HL-60/S4 treated with phorbol 12-myristate 13-acetate at 8.2 ng/mL for 4 days and 3 days (cell line): ENCODE results near the gene THRB.

ENCODE experiments used
- in situ Hi-C: fragments of 300-500 bp; cut with MboI; formaldehyde crosslinking; loops from 2 replicates; pipeline ENCODE4 v1.15.0; 2022; ENCODE audit warnings: low sequenced_read_pairs

The THRB gene

DNA sequence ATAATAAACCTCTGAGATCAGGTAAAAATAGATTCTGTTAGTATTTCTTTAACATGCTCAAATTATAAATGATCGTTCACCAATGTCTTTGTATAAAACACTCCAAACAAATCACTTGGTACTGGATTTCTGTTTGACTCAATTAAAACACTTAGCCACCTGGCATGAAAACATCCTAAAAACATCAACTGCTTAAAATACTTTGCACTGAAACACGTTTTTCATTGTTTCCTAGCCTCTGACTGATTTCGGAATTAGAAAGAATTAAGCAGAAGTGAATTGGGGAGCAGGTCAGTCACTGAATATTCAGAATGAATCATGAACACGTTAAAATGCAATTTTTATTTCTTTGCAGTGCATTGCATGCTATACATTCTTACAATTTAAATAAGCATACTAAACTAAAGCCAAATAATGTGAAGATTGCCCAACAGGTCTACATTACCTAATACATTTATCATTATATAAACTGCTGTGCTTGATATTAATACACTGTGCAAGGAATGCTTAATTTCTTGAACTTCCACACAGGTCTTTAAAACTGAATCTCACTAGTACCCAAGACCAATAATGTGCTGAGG lies 1.6 kb downstream of the THRB start:
- in situ Hi-C loops: no loop called here

DNA sequence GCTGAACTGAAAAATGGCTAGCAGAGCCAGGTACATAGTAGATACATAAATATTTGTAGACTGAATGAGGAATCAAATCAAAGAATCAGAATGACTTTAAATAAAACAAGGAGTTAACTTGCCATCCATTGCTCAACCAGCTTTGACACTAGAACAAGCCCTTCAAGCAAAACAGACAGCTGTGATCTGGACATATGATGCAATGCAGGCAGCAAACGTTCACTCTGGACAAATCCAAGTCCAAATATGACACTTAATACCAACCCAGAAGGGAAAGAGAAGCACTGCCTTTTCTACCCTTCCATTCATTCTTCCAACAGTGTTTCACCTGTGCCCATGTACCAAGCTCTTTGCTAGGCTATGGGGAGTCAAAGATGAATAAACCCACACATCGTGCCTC lies 4.5 kb downstream of the THRB start:
- in situ Hi-C loops: no loop called here

DNA sequence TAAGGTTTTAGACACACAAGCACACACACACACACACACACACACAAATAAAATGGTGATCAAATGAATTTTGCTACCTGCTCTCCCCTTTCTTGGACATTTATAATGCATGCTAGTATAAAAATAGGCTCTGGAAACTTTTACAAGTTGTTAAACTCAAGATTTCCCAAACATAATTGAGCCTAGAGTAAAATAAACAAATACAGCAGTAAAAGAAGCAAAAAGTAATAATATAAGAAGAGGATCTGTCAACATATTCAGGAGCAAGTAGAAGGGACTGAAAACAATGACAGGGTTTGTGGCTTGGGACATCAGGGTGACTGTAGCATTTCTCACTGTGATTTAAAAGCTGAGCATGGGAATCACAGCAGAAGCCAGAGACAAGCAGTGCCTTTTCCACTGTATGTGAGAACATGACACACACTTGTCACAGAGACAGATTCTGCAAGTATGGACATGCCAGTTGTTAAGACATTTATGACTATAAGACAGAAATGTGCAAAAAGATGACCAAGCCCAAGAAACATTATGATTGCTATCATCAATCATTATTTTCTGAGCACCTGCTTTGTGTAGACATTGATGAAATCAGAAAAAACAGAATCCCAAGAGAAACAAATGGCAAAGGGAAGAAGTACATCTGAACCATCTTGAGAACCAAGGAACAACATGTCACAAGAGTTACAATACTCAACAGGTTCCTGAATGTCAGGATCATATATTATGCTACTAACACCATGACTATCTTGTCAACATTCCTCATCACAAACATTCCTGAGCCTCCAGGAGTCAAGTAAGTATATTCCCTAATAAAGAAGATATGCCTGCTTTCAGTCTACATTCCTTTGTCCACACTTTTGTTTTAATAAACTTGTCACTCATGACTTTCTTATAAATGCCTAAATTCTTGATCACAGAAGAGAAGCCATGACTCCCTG lies 7.1 kb downstream of the THRB start:
- in situ Hi-C loops: no loop called here

DNA sequence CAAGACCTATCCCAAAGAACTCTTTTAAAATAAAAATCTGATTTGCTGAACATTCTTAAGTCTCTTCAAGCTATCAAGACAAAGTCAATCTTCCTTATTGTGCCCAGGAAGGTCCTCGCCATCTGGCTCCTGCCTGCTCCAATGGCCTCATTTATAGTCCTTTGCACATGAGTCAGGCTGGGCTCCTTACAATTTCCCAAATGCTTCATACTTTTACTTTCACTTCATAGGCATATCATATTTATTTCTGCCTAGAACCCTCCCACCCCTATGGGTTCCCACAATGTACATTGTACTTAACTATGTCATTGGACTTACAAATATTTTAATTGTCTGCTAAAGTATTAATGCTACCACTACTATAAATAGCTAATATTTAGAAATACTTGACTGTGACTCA lies 9.1 kb downstream of the THRB start:
- in situ Hi-C loops: no loop called here

DNA sequence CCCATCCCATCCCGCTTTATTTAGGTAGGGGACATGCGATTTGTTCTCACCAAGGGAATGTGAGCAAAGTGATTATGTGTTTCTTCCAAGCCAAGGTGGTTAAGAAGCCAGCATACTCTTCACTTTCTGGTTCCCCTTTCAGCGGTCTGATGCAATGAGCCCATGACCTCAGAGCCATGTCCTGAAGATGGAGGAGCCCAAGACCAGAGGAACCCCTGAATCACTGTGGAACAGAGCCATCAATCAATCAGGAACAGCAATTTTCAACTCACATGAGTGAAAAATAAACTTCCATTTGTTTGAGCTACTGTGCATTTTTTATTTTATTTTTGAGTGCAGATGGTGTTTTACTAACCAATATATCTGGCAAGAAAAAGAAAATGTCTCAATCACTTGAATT lies 10.8 kb downstream of the THRB start:
- in situ Hi-C loops: no loop called here

DNA sequence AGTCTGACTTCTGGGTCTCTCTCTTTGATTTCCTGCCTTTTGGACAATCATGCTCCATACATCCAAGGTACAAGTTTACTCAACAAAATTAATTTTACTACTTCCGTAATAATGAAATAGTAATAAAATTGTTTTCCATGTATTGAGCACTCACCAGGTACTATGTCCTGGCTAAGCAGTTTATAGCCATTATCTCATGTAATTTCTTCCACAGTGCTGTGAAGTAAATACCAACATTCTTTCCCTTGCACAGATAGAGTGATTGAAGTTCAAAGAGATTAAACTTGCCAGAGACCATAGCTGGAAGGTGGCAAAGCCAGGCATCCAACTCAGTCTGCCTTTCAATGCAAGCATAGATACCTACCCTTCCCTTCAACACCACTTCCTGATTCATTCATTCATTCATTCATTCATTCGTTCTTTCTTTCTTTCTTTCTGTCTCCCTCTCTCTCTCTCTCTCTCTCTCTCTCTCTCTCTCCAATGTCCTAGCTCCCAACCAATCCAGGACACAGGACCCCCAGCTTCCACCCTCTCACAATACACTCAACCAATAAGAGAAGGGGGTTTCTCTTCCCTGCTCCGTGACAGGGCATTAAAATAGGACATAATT lies 12.4 kb downstream of the THRB start:
- in situ Hi-C loops: no loop called here

DNA sequence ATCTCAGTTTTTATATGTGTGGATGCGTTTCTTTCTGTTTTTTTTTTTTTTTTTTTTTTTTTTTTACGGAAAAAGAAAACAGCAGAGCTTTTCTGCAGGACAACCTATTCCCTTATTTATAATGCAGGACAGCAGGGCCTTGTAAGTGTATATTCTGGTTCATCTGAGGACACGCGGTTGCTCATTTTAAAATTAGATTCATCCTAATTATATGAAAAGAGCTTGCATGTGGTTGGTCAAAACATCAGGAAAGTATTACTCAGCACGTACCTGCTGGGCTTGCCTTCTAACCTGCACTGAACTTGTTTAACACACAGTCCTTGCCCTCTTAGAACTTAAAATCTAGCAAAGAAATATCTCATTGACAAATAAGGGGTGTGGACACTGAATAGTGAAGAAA lies 13.5 kb downstream of the THRB start:
- in situ Hi-C loops: no loop called here

DNA sequence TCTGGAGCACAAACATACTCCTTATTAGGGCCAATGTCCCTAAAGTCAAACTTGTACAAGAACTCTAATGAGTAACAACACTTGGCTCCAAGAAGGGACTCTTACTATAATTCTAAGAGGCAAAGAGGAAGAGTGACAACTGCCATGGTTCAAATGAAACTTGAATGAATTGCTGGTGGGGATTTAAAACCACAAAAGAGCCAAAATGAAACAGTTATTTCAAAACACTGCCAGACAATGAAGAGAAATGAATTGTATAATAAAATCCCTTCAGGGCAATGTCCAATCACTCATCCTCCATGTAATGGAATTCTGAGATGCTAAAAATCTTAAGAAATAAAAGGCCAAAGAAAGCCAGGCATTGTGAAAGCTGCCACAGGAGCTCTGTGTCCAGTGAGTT lies 14.2 kb downstream of the THRB start:
- in situ Hi-C loops: no loop called here

DNA sequence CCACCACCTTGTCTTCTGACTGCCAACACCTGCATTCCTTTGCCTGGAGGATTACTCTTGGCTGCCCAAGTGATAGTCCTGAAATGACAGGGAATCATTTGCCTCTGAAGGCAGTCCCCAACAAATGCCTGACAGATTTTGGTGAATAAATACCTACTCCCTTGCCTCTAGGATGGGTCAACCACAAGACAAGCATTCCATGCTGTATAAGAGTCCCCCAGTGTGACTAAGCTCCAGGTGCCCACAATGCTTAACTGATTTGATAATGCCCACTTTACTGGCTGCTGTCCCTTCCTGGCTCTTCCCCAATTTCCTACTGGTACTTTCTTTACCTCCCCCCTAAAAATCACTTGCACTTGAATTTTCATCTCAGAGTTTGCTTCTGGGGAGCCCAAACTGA lies 14.8 kb downstream of the THRB start:
- in situ Hi-C loops: no loop called here

DNA sequence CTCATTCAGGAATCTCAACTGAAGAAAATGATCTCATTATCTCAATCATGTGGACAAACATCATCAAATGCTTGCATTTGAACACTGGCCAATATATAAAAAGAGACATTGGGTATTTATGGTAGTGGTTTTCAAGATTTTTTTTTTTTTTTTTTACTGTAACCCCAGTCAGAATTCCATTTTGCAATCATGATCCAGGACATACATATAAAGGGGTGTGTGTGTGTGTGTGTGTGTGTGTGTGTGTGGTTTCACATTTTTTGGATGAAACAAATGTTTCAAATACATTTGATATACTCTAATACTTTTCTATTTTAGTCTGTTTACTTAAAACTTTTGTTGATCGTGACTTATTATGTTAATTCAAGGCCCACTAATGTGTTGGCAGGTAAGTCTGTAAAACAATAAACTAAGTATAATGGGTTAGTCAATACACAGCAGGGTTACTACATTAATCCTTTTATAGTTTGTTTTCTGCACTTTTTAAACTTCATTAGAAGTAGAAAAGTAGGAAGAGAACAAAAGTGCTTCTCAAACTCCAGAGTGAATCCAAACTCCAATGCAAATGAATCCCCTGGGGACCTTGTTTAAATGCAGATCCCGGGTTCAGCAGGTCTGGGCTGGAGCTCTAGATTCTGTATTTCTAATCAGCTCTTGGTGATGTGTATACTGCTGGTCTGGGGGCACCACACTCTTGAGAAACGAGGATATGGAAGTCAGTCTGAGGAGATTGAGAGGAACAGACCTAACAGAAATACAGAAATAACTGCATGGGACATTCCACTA lies 17.6 kb downstream of the THRB start:
- in situ Hi-C loops: no loop called here

DNA sequence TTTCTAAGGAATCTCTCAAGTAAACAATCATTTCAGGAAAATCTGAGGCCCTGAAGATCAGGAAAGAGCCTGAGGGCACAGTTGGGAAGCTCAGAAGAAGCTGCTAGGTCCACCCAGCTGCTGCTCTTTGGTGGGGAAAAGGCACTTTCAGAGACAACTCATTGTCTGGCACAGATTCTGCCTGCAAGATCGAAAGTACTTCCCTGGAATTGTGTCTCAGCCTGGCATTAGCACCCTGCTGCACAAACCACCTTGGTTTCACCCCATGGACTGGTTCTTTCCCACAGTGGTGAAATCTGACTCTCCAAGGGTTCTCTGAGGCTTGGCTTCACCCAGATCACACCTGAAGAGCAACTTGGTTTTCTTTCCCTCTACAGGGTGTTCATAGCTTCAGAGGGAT lies 18.7 kb downstream of the THRB start:
- in situ Hi-C loops: no loop called here

DNA sequence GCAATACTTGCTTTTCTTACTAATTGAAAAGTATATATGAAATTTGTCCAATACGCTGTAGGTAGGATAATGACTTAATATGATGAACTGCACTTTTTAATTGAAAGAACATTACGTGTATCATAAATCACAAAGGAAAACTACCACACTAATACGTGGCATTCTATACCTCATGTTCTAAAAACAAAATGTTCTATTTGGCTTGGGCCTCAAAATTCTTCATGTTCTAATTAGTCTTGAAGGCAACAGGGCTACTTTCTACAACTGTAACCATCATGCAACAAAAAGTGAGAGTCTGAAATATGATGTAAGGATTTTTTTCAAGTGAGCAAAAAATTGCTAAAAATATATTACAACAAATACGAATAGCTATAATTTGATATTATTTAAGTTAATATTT lies 19.8 kb downstream of the THRB start:
- in situ Hi-C loops: no loop called here

DNA sequence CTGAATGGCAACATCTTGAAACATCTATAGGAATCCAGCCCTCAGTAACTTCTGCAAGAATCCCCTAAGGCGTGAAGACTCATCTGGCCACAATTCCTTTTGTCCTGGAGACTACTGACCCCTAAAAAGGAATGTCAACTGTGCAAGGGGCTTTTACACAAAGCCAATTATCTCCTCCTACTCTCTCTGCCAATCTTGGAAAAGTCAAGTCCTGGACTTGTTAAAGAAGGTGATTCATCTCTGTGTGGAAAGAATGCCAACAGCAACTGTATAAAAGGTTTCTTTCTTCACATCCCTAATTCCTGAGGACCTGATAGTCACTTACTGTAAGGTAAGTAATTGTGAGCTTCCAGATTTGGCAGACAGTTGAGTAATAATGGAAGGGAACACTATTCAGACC lies 22.3 kb downstream of the THRB start:
- in situ Hi-C loops: no loop called here

DNA sequence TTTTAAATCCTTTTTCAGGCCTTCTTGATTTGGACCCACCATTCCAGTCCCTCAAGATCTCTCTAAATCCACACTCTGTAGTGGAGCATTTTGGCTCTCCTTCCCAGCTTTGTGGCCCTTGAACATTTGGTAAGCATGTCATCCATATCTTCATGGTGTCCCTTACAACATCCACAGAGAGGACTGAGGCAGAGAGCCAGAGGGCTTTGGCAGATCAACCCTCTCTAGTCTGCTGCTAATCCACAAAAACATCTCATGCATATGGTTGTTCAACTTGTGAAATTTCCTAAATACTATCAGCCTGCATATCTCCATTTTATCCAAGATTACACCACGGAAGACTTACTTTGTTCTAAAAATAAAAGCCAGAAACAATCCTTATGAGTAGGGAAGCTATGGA lies 23.2 kb downstream of the THRB start:
- in situ Hi-C loops: no loop called here

DNA sequence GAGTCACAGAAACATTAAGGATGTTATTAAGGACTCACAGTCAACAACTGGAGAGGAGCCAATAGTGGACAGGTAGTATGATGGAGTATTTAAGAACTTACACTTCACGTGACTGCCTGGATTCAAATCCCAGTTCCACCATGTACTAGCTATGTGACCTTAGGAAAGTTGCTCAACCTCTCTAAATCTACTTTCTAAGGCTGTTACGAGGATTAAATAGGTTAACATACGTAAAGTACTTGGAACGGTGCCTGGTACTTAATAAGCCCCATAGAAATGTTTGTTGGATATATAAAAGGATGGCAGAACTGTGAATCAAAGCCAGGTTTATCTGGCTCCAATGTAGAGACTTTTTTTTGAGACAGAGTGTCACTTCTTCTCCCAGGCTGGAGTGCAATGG lies 24.4 kb downstream of the THRB start:
- in situ Hi-C loops: no loop called here

DNA sequence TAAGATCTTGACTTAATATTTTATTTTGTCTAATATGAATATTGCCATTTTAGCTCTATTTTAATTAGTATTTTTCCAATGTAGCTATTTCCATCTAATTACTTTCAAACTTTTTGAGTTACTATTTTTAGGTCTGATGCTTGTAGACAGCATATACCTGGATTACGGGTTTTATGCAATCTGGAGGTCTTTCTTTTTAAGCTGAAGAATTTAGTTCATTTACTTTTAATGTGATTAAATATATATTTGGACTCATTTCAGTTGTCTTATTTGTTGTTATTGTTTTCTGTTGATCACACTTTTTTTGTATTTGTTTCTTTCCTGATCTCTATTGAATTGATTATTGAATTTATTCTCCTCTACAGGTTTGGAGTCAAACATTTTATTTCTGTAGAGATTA lies 30.3 kb downstream of the THRB start:
- in situ Hi-C loops: no loop called here

DNA sequence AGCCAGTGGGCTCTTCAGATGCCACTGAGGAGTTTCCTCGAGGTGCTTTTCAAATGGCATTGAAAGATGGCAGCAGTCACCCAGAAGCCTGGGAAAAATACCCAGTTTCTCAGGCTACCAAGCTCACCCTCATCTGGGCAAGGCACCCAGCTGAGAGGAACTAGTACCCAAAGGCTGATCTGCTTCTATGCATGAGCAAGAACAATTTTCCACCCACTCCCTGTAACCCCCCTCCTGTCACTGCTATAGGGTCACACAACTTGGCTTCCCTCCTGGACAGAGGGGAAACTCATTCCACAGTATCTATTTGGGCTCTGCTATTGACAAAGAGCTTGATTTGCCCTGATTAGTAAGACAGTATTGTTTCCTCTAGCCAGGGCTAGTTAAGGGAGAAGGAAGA lies 31.9 kb downstream of the THRB start:
- in situ Hi-C loops: no loop called here

DNA sequence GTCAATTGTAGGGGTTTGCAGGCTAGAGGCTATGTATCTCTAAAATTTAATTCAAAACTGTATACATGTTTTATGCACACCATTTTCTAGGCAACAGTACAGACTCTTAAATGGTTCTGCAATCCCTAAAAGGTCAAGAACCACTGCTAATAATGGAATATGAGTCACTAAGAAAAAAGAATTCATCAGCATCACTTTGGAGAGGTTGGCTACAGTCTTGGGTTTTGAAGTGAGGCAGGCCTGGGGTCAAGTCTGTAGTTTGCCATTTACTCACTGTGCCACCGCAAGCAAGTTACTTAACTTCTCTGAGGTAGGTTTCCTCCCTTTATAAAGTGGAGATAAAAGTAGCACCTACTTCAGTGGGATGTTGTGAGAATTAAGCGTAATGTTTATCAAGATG lies 33.7 kb downstream of the THRB start:
- in situ Hi-C loops: no loop called here

DNA sequence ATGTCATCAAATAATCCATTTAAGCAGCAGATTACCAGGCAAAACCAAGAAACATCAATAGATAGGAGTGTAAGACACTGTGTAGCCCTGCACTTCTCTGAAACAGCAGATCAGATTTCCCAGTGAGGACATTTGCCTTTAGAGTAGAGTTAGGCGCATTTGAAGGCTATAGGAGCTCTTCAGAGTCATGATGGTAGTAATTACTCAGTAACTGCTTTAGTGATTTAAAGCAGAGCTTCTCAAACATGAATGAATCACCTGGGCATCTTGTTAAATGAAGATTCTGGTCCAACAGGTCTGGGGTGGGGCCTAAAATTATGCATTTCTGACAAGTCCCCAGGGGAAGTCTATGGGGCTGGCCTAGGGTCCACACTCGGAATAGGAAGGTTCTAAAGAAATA lies 36.9 kb downstream of the THRB start:
- in situ Hi-C loops: no loop called here

DNA sequence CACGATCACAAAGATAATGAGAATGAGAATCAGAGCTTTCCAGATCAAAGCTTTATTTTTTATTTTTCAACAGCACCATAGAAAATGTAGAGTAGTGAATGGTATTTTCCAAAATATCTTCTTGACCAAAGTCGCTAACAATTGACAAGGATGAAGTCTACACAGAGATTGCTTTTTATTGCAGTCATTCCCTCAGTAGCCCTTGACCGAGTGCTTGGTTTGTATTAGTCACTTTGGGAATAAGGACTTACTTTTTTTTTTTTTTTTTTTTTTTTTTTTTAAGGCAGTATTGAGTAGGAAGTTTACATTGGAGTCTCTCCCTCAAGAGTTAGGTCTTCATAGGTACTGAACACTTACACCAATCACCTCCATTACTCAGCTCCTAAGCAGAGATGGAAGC lies 39.8 kb downstream of the THRB start:
- in situ Hi-C loops: no loop called here

DNA sequence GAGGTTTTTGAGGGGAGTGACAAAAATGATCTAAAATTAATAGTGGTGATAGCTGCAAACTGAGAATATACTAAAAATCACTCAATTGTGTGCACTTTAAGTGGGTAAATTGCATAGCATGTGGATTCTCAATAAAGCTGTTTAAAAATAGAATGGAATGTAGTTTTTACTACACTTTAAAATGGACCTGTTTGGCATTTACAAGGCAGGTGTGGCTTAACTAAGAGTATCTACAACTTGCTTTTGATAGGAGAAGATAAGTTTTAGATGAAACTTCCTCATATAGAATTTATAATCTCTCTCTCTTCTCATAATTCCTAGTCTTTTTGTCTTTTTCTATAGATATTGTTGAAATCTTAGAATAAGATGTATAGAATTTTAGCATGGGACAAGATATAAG lies 40.3 kb downstream of the THRB start:
- in situ Hi-C loops: no loop called here
